AG09319 (cell line): ENCODE results near the gene SALL2.

Source experiments
- DNase-seq: peaks from one replicate; pipeline ENCODE4 v3.0.0-alpha.2; 2010; ENCODE audit warnings: low read depth; ENCODE audit errors: extremely low read depth
- CTCF ChIP-seq: IDR thresholded peaks from 2 replicates; pipeline ENCODE4 v1.5.1; 2011; ENCODE audit warnings: low read depth, mild to moderate bottlenecking, inconsistent platforms, low read length, moderate library complexity

SALL2 gene

GRCh38 chr14:21543963-21544362 is 17.8 kb upstream of the SALL2 start:
- no peak for TF ChIP-seq CTCF
- DNase-seq = no peak

- no peak for DNase-seq
- TF ChIP-seq CTCF = no peak
Observed at GRCh38 chr14:21543521-21543960, 17.4 kb upstream of the SALL2 start.

DNA sequence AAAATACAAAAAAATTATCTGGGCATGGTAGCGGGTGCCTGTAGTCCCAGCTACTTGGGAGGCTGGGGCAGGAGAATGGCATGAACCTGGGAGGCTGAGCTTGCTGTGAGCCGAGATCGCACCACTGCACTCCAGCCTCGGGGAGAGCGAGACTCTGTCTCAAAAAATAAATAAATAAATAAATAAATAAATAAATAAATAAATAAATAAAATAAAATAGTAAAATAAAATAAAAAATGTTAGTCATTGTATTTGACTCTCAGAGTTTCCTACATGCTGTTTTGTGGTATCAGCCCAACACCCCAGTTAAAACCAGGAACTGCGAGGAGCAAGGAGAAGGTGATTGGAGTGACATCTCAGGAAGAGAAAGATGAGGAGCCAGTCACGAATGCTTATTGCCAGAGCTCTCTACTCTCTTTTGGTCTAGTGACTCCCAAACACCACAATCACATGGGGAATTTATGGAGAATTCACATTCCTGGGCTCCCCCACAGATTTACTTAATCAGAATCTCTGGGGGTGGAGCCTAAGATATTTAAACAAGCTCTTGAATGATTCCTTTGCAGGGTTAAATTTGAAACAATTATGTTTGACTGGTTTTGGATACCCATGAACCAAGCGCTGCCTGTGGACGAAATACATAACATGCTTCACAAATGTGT is 15.4 kb upstream of the SALL2 start:
- TF ChIP-seq CTCF = no peak
- DNase-seq = no peak

- no peak for DNase-seq
Observed at GRCh38 chr14:21539189-21539940, 13.2 kb upstream of the SALL2 start.

GRCh38 chr14:21537090-21537424 is 10.9 kb upstream of the SALL2 start:
- no peak for DNase-seq
- TF ChIP-seq CTCF = no peak

More at GRCh38 chr14:21539189-21539940, 13.2 kb upstream of the SALL2 start:
- no peak for TF ChIP-seq CTCF

DNA sequence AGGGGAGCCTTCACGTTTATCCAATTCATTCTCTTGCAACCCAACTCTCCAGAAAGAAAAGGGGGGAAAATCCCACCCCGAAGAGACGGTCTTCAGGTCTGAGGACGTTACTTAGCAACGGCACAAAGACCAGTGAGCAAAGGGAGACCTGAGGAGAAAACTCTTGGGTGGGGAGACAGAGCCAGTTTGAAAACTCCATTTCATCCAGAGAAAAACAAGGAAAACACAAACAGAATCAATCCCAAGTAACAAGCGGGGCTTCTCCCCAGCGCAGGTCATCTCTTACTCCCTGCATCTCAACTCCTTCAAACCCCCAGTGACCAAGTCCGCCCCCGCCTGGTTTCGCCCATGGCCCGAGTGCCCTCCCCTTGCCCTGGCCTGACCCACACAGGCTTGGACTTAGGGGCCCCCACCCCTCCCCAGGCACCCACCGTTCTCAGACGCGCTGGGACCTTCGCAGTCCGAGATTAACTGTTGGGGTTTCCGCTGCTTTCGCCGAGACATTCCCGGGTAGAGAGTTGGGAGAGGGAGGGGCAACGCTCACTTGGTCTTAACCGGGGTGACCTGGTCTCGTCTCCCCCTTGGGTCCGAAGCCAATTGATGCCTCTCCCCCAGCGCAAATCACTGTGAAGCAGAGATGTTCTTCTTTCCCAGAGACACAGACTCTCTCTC is 10.4 kb upstream of the SALL2 start:
- DNase-seq = no peak
- TF ChIP-seq CTCF = no peak
